ENCODE results near the gene ZSWIM7. TPM values are rescaled to one million over a fixed set of nuclear protein-coding genes. Genes with fewer than 3 reads are reported as not detected.

ZSWIM7 gene
- total RNA-seq, 2 donors from 2014 or later = 14.5 to 20.9 TPM

GRCh38 chr17:15947271-15947670, 52.2 kb downstream of the ZSWIM7 start:
- Histone ChIP-seq H3K27ac (no peak overlapping the region), H3K27me3 (no peaks in the 10 kb centered on the region), H3K9me3 (no peaks in the 10 kb centered on the region), H3K4me3 (no peak overlapping the region), H3K4me1 (peaks cover 0 to 30% of the 10 kb centered on the region in 2 donors), H3K36me3 (no peaks in the 10 kb centered on the region)
- no peak for DNase-seq (ENCODE audit: low spot score)
- TF ChIP-seq CTCF (IDR thresholded peaks at IDR 0.05) = no peak

- peaks cover 0 to 30% of the 10 kb centered on the region in 2 donors for H3K4me1 ChIP-seq
- no peak overlapping the region for H3K27ac ChIP-seq
- DNase-seq (ENCODE audit: low spot score) = no peak
- H3K27me3 ChIP-seq = no peaks in the 10 kb centered on the region
- no peak overlapping the region for H3K4me3 ChIP-seq
- H3K9me3 ChIP-seq = no peaks in the 10 kb centered on the region
- no peaks in the 10 kb centered on the region for H3K36me3 ChIP-seq
- no peak for TF ChIP-seq CTCF (IDR thresholded peaks at IDR 0.05)
Measured at GRCh38 chr17:15946611-15947120, 52.8 kb downstream of the ZSWIM7 start.

- Histone ChIP-seq H3K36me3 (no peaks in the 10 kb centered on the region), H3K4me3 (peak overlapping the region; percentile 51 to 66), H3K27me3 (no peaks in the 10 kb centered on the region), H3K9me3 (no peaks in the 10 kb centered on the region), H3K27ac (peak overlapping the region in 1 of 2 donors; percentile 27), H3K4me1 (peaks cover 0 to 30% of the 10 kb centered on the region in 2 donors)
- no peak for TF ChIP-seq CTCF (IDR thresholded peaks at IDR 0.05)
- no peak for DNase-seq (ENCODE audit: low spot score)
Measured at GRCh38 chr17:15945527-15946191, 53.8 kb downstream of the ZSWIM7 start.

- H3K27me3 ChIP-seq = no peaks in the 10 kb centered on the region
- H3K36me3 ChIP-seq = no peaks in the 10 kb centered on the region
- TF ChIP-seq CTCF (IDR thresholded peaks at IDR 0.05) = peak; percentile 52 to 61
- peaks cover 0 to 30% of the 10 kb centered on the region in 2 donors for H3K4me1 ChIP-seq
- peak within 1 kb of the TSS; percentile 51 to 66 for H3K4me3 ChIP-seq
- DNase-seq (ENCODE audit: low spot score) = peak; percentile 62
- H3K9me3 ChIP-seq = no peaks in the 10 kb centered on the region
- H3K27ac ChIP-seq = peak within 1 kb of the TSS in 1 of 2 donors; percentile 27
Measured at GRCh38 chr17:15944759-15945526, 54.6 kb downstream of the ZSWIM7 start, which contains the start of gene ADORA2B. Gene ADORA2B, plus strand, starts transcription at chr17:15945130. Its CDS starts 119 bp downstream, at chr17:15945249.

- no peak for DNase-seq (ENCODE audit: low spot score)
- Histone ChIP-seq H3K4me3 (peak overlapping the region; percentile 51 to 66), H3K27ac (peak overlapping the region in 1 of 2 donors; percentile 27), H3K27me3 (no peaks in the 10 kb centered on the region), H3K36me3 (no peaks in the 10 kb centered on the region), H3K4me1 (peaks cover 0 to 30% of the 10 kb centered on the region in 2 donors), H3K9me3 (no peaks in the 10 kb centered on the region)
- no peak for TF ChIP-seq CTCF (IDR thresholded peaks at IDR 0.05)
Measured at GRCh38 chr17:15943971-15944758, 55.3 kb downstream of the ZSWIM7 start.

Measured in right atrium auricular region (tissue), 2 donors.